B cell (primary cell): ENCODE results near the gene PLPP7. TPM values are rescaled to one million over a fixed set of nuclear protein-coding genes. Genes with fewer than 3 reads are reported as not detected.

Experiments
- ATAC-seq: fragments of 200-7000 bp; cut with Tn5 transposase; one replicate; pipeline ENCODE4 v1.10.0; 2021; ENCODE audit warnings: low read depth, mild to moderate bottlenecking, moderate number of reproducible peaks, moderate library complexity
- CTCF ChIA-PET: fragments of 350-600 bp; sonication (Branson Sonifier 250); formaldehyde crosslinking; loops from one replicate; lab custom pipeline; 2021; ENCODE audit warnings: antibody characterized with exemption, inconsistent platforms; lab: Charles Lee
- POLR2A ChIA-PET: fragments of 350-600 bp; sonication (Branson Sonifier 250); formaldehyde crosslinking; loops from one replicate; lab custom pipeline; 2021; ENCODE audit warnings: antibody characterized with exemption; lab: Charles Lee
- DNase-seq: peaks from one replicate; pipeline ENCODE4 v3.0.0; 2013
- H2AFZ ChIP-seq: 2 replicates; pipeline ENCODE4 v1.6.1; 2012; ENCODE audit warnings: mild to moderate bottlenecking, low read depth, low read length; ENCODE audit not compliant: insufficient read depth, poor library complexity, severe bottlenecking
- H3K27ac ChIP-seq, 2 donors: 1 replicate in 1 of 2; 2 replicates in 1 of 2; pipeline ENCODE4 v1.5.1; 2012 to 2013; ENCODE audit warnings: low read length in 2 of 2, mild to moderate bottlenecking in 2 of 2, moderate library complexity in 1 of 2
- H3K27me3 ChIP-seq, 4 experiments: fragments of 200-600 bp in 1 of 4; sonication (generic) in 1 of 4; replicated peaks in 1 of 4; 1 replicate in 2 of 4; 2 replicates in 2 of 4; pipeline versions ENCODE4 v1.6.1 to v1.7.0; 2013 to 2016; ENCODE audit warnings: low read length in 3 of 4, mild to moderate bottlenecking in 2 of 4, mixed read lengths in 1 of 4, moderate library complexity in 1 of 4; ENCODE audit not compliant: insufficient read depth in 4 of 4, control insufficient read depth in 3 of 4; ENCODE audit errors: control extremely low read depth in 1 of 4
- H3K36me3 ChIP-seq, 2 experiments: replicated peaks in 1 of 2; 1 replicate in 1 of 2; 2 replicates in 1 of 2; pipeline versions ENCODE4 v1.6.1 to v1.7.1; 2013; ENCODE audit warnings: low read length in 1 of 2; ENCODE audit not compliant: insufficient read depth in 2 of 2, control insufficient read depth in 1 of 2; ENCODE audit errors: control extremely low read depth in 1 of 2, extremely low read depth in 1 of 2
- H3K4me1 ChIP-seq, 2 donors: fragments of 200-600 bp in 1 of 2; sonication (generic) in 1 of 2; 1 replicate in 1 of 2; 2 replicates in 1 of 2; pipeline versions ENCODE4 v1.5.1 to v1.6.1; 2013 to 2017; ENCODE audit warnings: low read length in 2 of 2; ENCODE audit not compliant: control insufficient read depth in 2 of 2, insufficient read depth in 2 of 2
- H3K4me2 ChIP-seq: replicated peaks from 2 replicates; pipeline ENCODE3; 2012; ENCODE audit warnings: mild to moderate bottlenecking, low read depth, low read length; ENCODE audit not compliant: poor library complexity, severe bottlenecking
- H3K4me3 ChIP-seq, 5 experiments: fragments of 200-600 bp in 1 of 5; sonication (generic) in 1 of 5; 1 replicate in 3 of 5; 2 replicates in 2 of 5; pipeline versions ENCODE4 v1.5.1 to v1.7.0; 2011 to 2016; ENCODE audit warnings: low read length in 4 of 5, mild to moderate bottlenecking in 4 of 5, low read depth in 2 of 5, control low read depth in 1 of 5, moderate library complexity in 1 of 5; ENCODE audit not compliant: insufficient read depth in 1 of 5; ENCODE audit errors: control extremely low read depth in 1 of 5, extremely low read depth in 1 of 5
- H3K79me2 ChIP-seq: fragments of 200-600 bp; sonication (generic); one replicate; pipeline ENCODE4 v1.6.0; 2016; ENCODE audit warnings: low read length; ENCODE audit not compliant: control insufficient read depth, insufficient read depth
- H3K9ac ChIP-seq: fragments of 200-600 bp; sonication (generic); 2 replicates; pipeline ENCODE4 v1.6.1; 2017; ENCODE audit warnings: mild to moderate bottlenecking, low read length, moderate library complexity
- H3K9me3 ChIP-seq, 3 donors: one replicate each; pipeline versions ENCODE4 v1.6.1 to v1.7.1; 2013; ENCODE audit warnings: low read length in 2 of 3; ENCODE audit not compliant: control insufficient read depth in 2 of 3, insufficient read depth in 1 of 3; ENCODE audit errors: control extremely low read depth in 1 of 3
- H4K20me1 ChIP-seq: 2 replicates; pipeline ENCODE4 v1.6.0; 2012; ENCODE audit warnings: mild to moderate bottlenecking, low read length; ENCODE audit not compliant: insufficient read depth, control insufficient read depth, poor library complexity, severe bottlenecking
- H3K27ac Mint-ChIP-seq: one replicate; pipeline ENCODE4 v1.8.0; 2021; ENCODE audit warnings: mixed read lengths
- H3K27me3 Mint-ChIP-seq: one replicate; pipeline ENCODE4 v1.8.0; 2021; ENCODE audit warnings: mixed read lengths
- H3K4me1 Mint-ChIP-seq: one replicate; pipeline ENCODE4 v1.8.0; 2021; ENCODE audit warnings: mixed read lengths
- H3K4me3 Mint-ChIP-seq: one replicate; pipeline ENCODE4 v1.8.0; 2021; ENCODE audit warnings: mixed read lengths
- H3K9me3 Mint-ChIP-seq: one replicate; pipeline ENCODE4 v1.8.0; 2022; ENCODE audit warnings: mixed read lengths; ENCODE audit not compliant: insufficient read depth
- CTCF ChIP-seq: fragments of 200-600 bp; IDR thresholded peaks from one replicate; pipeline ENCODE4 v1.8.0; 2022; ENCODE audit warnings: antibody characterized with exemption, mild to moderate bottlenecking
- EZH2 ChIP-seq: IDR thresholded peaks from 2 replicates; pipeline ENCODE4 v1.6.1; 2012; ENCODE audit warnings: borderline replicate concordance, low read depth, mild to moderate bottlenecking, moderate library complexity, low read length; ENCODE audit not compliant: insufficient read depth, poor library complexity, severe bottlenecking
- WGBS: methylation state at CpG from one replicate; pipeline ENCODE4 v1.1.5; 2013; ENCODE audit warnings: missing lambda C conversion rate; ENCODE audit not compliant: insufficient coverage; 5-methylcytosine and 5-hydroxymethylcytosine counted together
- intact Hi-C: fragments of 100-400 bp; cut with micrococcal nuclease; formaldehyde crosslinking; loops from one replicate; pipeline ENCODE4 v1.10.0; 2022
- polyA plus RNA-seq: library from polyadenylated mRNA; depleted of rRNA; stranded (reverse); fragments of >200 nt; gene quantifications from 2 replicates; pipeline ENCODE4 v1.2.3, GENCODE V29; 2012
- total RNA-seq, 2 donors: library from RNA; stranded (reverse); fragments of 120-200 nt in 1 of 2; gene quantifications; 1 replicate in 1 of 2; 2 replicates in 1 of 2; pipeline versions ENCODE4 v1.2.3 to v1.2.4, GENCODE V29; 2013 to 2022

PLPP7 gene
- total and polyA plus RNA-seq, 2 donors (not counting 1 experiment from before 2014, with no cell fraction given), result 0.57 to 2.0 TPM

GRCh38 chr9:131275332-131276093 is 14.0 kb upstream of the PLPP7 start:
- Histone ChIP-seq H4K20me1 (peaks cover 8% of the 10 kb centered on the region), H3K27me3 (no peaks in the 10 kb centered on the region), H3K4me3 (peak overlapping the region; percentile 66 to 95 (median 90)), H3K36me3 (peaks cover 0 to 2% of the 10 kb centered on the region in 2 experiments), H3K79me2 (peaks cover 59% of the 10 kb centered on the region), H3K4me2 (peak overlapping the region; percentile 77), H3K9me3 (no peaks in the 10 kb centered on the region), H3K27ac (peak overlapping the region; percentile 86 to 91), H3K9ac (peak overlapping the region; percentile 97), H3K4me1 (peaks cover 45 to 52% of the 10 kb centered on the region in 2 donors), H2AFZ (peak overlapping the region; percentile 59)
- ChIA-PET POLR2A (interaction anchor here (1.4 to 8.2 kb wide), 6 partner anchors 8 to 98 kb away, joined by 4 to 199 read pairs (median 7); no protein-coding TSS in a partner anchor), CTCF (interaction anchor here (0.9 to 8.9 kb wide), 7 partner anchors 12 to 97 kb away, joined by 3 to 158 read pairs (median 6); partner anchors contain the start of gene PLPP7)
- TF ChIP-seq EZH2, result no peak
- TF ChIP-seq CTCF, result peak; percentile 20
- no peaks in the 10 kb centered on the region for H3K9me3 Mint-ChIP-seq
- WGBS, result under 1% methylated on average over 25 of the region's 29 CpGs
- H3K27me3 Mint-ChIP-seq, result no peaks in the 10 kb centered on the region
- peak overlapping the region; percentile 97 for H3K27ac Mint-ChIP-seq
- peak overlapping the region; percentile 94 for H3K4me3 Mint-ChIP-seq
- intact Hi-C loops, result loop anchor here (1.0 to 10.0 kb wide), 4 partner anchors 19 to 967 kb away; no protein-coding TSS in a partner anchor
- H3K4me1 Mint-ChIP-seq, result peaks cover 54% of the 10 kb centered on the region
- peak; percentile 32 for ATAC-seq
- peak; percentile 66 for DNase-seq
